Right cardiac atrium (tissue), 5 donors: ENCODE results near the gene CFAP46. TPM values are rescaled to one million over a fixed set of nuclear protein-coding genes. Genes with fewer than 3 reads are reported as not detected.
"Not testable (repeated sequence)": the region's sequence is repeated elsewhere in the genome, so short reads cannot be mapped to it uniquely, and the experiment has no call there.

ENCODE experiments used
- ATAC-seq, 2 donors: fragments of 200-7000 bp; cut with Tn5 transposase; one replicate each; pipeline versions ENCODE4 v1.8.0 to v1.9.1; 2020; ENCODE audit warnings: moderate library complexity in 2 of 2, mild to moderate bottlenecking in 1 of 2
- DNase-seq, 3 donors: peaks; one replicate each; pipeline ENCODE4 v3.0.0-alpha.2; 2020
- H3K27ac ChIP-seq: one replicate; pipeline ENCODE4 v1.5.1; 2013; ENCODE audit warnings: mild to moderate bottlenecking, low read length, control low read depth, moderate library complexity
- H3K27me3 ChIP-seq: one replicate; pipeline ENCODE4 v1.6.1; 2013; ENCODE audit not compliant: control insufficient read depth, insufficient read depth
- H3K4me1 ChIP-seq: one replicate; pipeline ENCODE4 v1.6.1; 2013; ENCODE audit warnings: low read length; ENCODE audit not compliant: control insufficient read depth, insufficient read depth
- H3K4me3 ChIP-seq: one replicate; pipeline ENCODE4 v1.5.1; 2013; ENCODE audit warnings: low read length, control low read depth
- H3K9me3 ChIP-seq: one replicate; pipeline ENCODE4 v1.6.1; 2013; ENCODE audit warnings: low read length; ENCODE audit not compliant: control insufficient read depth
- WGBS: extraction: QIAGEN DNeasy Blood & Tissue Kit; methylation state at CpG from one replicate; pipeline ENCODE4 v1.1.7; 2013; 5-methylcytosine and 5-hydroxymethylcytosine counted together
- intact Hi-C, 4 donors: fragments of 100-400 bp; cut with DNase I; formaldehyde crosslinking; loops; one replicate each; pipeline versions ENCODE4 v1.11.0 to v1.14.0; 2022 to 2023
- polyA plus RNA-seq: library from polyadenylated mRNA; stranded (reverse); fragments of 200-250 nt; gene quantifications from one replicate; pipeline ENCODE4 v1.2.3, GENCODE V29; 2013
- total RNA-seq, 4 donors: library from RNA; stranded (reverse); fragmentation: NEBNext Ultra II Directional; extraction: Animal tissue kit (Norgen Biotek cat#: 25700); gene quantifications; one replicate each; pipeline ENCODE4 v1.2.1, GENCODE V29; 2021
- donor health status: healthy with polysubstance abuse.
- donor health status: DM: no; HTN: yes; CAD: no.
- donor health status: DM: no; HTN: no; CAD: no.
- donor health status: DM: no; HTN: yes; CAD: no; lungs with severe emphysema.
- donor health status: DM: yes; HTN: yes; CAD: no.

CFAP46 gene
- total and polyA plus RNA-seq, 5 donors, result 1.00 to 1.8 (median 1.6) TPM

GRCh38 chr10:132924046-132924952, 18.1 kb downstream of the CFAP46 start:
- Histone ChIP-seq H3K27me3 (no peaks in the 10 kb centered on the region), H3K9me3 (no peaks in the 10 kb centered on the region), H3K4me3 (no peak overlapping the region), H3K27ac (no peak overlapping the region), H3K4me1 (no peaks in the 10 kb centered on the region)
- no peak for ATAC-seq
- intact Hi-C loops, result no loop called here
- DNase-seq, result no peak
- 92% methylated on average over 42 of the region's 42 CpGs for WGBS

- intact Hi-C loops, H3K4me1 ChIP-seq, ATAC-seq, DNase-seq, H3K27me3 ChIP-seq, H3K27ac ChIP-seq, H3K4me3 ChIP-seq, H3K9me3 ChIP-seq: not testable (repeated sequence)
- WGBS, result 80% methylated on average over 7 of the region's 7 CpGs
These were observed 19.0 kb downstream of the CFAP46 start for GRCh38 chr10:132923384-132923783.

- no peak for DNase-seq
These were observed 19.5 kb downstream of the CFAP46 start for GRCh38 chr10:132922872-132923271.

GRCh38 chr10:132921818-132922807, 20.3 kb downstream of the CFAP46 start:
- Histone ChIP-seq H3K27me3 (no peaks in the 10 kb centered on the region), H3K4me3 (no peak overlapping the region), H3K9me3 (no peaks in the 10 kb centered on the region), H3K27ac (no peak overlapping the region), H3K4me1 (no peaks in the 10 kb centered on the region)
- WGBS, result 87% methylated on average over 52 of the region's 52 CpGs
- no peak for ATAC-seq
- intact Hi-C loops, result no loop called here
- DNase-seq, result no peak

More at GRCh38 chr10:132922872-132923271, 19.5 kb downstream of the CFAP46 start:
- Histone ChIP-seq H3K27me3 (no peaks in the 10 kb centered on the region), H3K4me1 (no peaks in the 10 kb centered on the region), H3K9me3 (no peaks in the 10 kb centered on the region), H3K27ac (no peak overlapping the region), H3K4me3 (no peak overlapping the region)
- WGBS, result 77% methylated on average over 17 of the region's 17 CpGs
- ATAC-seq, result no peak
- intact Hi-C loops, result no loop called here

GRCh38 chr10:132921086-132921485, 21.3 kb downstream of the CFAP46 start:
- Histone ChIP-seq H3K4me1 (no peaks in the 10 kb centered on the region), H3K9me3 (no peaks in the 10 kb centered on the region), H3K4me3 (no peak overlapping the region), H3K27ac (no peak overlapping the region), H3K27me3 (no peaks in the 10 kb centered on the region)
- ATAC-seq (no peak), DNase-seq (no peak)
- intact Hi-C loops, result no loop called here
- 87% methylated on average over 18 of the region's 18 CpGs for WGBS

GRCh38 chr10:132920101-132920925, 22.1 kb downstream of the CFAP46 start:
- DNase-seq, result no peak
- Histone ChIP-seq H3K4me3 (no peak overlapping the region), H3K4me1 (no peaks in the 10 kb centered on the region), H3K27me3 (no peaks in the 10 kb centered on the region), H3K9me3 (no peaks in the 10 kb centered on the region), H3K27ac (no peak overlapping the region)
- intact Hi-C loops, result no loop called here
- 82% methylated on average over 38 of the region's 38 CpGs for WGBS
- no peak for ATAC-seq

GRCh38 chr10:132919374-132920100, 22.8 kb downstream of the CFAP46 start:
- 90% methylated on average over 45 of the region's 45 CpGs for WGBS
- Histone ChIP-seq H3K9me3 (no peaks in the 10 kb centered on the region), H3K4me3 (no peak overlapping the region), H3K27me3 (no peaks in the 10 kb centered on the region), H3K27ac (no peak overlapping the region), H3K4me1 (no peaks in the 10 kb centered on the region)
- ATAC-seq (no peak), DNase-seq (no peak)
- intact Hi-C loops, result no loop called here

- no peak for ATAC-seq
These were observed 23.6 kb downstream of the CFAP46 start for GRCh38 chr10:132918617-132919373.

GRCh38 chr10:132918264-132918616, 24.1 kb downstream of the CFAP46 start:
- no peak overlapping the region for H3K4me3 ChIP-seq
- H3K4me1 ChIP-seq, result no peaks in the 10 kb centered on the region
- 94% methylated on average over 19 of the region's 19 CpGs for WGBS
- H3K27ac ChIP-seq, result no peak overlapping the region
- ATAC-seq (no peak), DNase-seq (no peak)
- H3K9me3 ChIP-seq, result no peaks in the 10 kb centered on the region
- intact Hi-C loops, result no loop called here
- H3K27me3 ChIP-seq, result no peaks in the 10 kb centered on the region

More at GRCh38 chr10:132918617-132919373, 23.6 kb downstream of the CFAP46 start:
- no peaks in the 10 kb centered on the region for H3K9me3 ChIP-seq
- WGBS, result 76% methylated on average over 34 of the region's 34 CpGs
- intact Hi-C loops, result no loop called here
- H3K27ac ChIP-seq, result no peak overlapping the region
- no peaks in the 10 kb centered on the region for H3K27me3 ChIP-seq
- no peaks in the 10 kb centered on the region for H3K4me1 ChIP-seq
- DNase-seq, result no peak
- no peak overlapping the region for H3K4me3 ChIP-seq
